Nephron (organoid): ENCODE results near the gene PSEN2.

Experiments used
- H3K27ac Mint-ChIP-seq, 3 experiments: 2 replicates each; pipeline ENCODE4 v1.8.0; 2020; ENCODE audit warnings: mixed read lengths in 3 of 3, mild to moderate bottlenecking in 2 of 3, moderate library complexity in 1 of 3
- H3K27me3 Mint-ChIP-seq: 2 replicates; pipeline ENCODE4 v1.8.0; 2021; ENCODE audit warnings: low read depth, mild to moderate bottlenecking, moderate library complexity, mixed read lengths
- H3K36me3 Mint-ChIP-seq: 2 replicates; pipeline ENCODE4 v1.8.0; 2020; ENCODE audit warnings: low read depth, mixed read lengths
- H3K4me1 Mint-ChIP-seq: 2 replicates; pipeline ENCODE4 v1.8.0; 2020; ENCODE audit warnings: mixed read lengths
- H3K4me3 Mint-ChIP-seq, 3 experiments: 2 replicates each; pipeline ENCODE4 v1.8.0; 2020; ENCODE audit warnings: mild to moderate bottlenecking in 3 of 3, mixed read lengths in 3 of 3, moderate library complexity in 2 of 3
- H3K9me3 Mint-ChIP-seq: 2 replicates; pipeline ENCODE4 v1.8.0; 2020; ENCODE audit warnings: mixed read lengths
- TF ChIP-seq, protein P1 (sequence below), 3 experiments: fragments of 200-600 bp; sonication (generic); IDR thresholded peaks; one replicate each; pipeline ENCODE4 v1.5.0; 2021; ENCODE audit warnings: antibody characterized with exemption in 3 of 3; ENCODE audit not compliant: unreplicated experiment in 3 of 3

Gene PSEN2

DNA sequence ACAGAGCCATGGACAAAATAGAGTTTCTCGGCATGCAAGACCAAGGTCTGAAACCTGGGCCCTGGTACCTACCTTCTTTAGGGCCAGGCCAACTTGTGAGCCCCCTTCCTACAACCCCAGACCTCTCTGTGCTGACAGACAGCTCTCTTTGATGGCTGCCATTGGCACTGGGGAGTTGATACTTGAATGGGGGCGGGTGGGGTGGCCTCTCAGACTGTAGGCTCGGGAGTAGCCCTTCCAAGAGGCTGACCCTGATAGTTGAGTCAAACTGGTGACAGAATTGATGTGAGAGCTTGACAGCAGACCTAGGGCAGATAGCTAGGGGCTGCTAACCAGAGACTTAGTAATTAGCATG is 44.7 kb upstream of the PSEN2 start:
- Mint-ChIP-seq H3K9me3 (peaks cover 3% of the 10 kb centered on the region), H3K4me3 (no peak overlapping the region), H3K27ac (no peak overlapping the region), H3K27me3 (peaks cover 10% of the 10 kb centered on the region), H3K36me3 (no peaks in the 10 kb centered on the region), H3K4me1 (peaks cover 43% of the 10 kb centered on the region)
- TF ChIP-seq, protein P1, sequence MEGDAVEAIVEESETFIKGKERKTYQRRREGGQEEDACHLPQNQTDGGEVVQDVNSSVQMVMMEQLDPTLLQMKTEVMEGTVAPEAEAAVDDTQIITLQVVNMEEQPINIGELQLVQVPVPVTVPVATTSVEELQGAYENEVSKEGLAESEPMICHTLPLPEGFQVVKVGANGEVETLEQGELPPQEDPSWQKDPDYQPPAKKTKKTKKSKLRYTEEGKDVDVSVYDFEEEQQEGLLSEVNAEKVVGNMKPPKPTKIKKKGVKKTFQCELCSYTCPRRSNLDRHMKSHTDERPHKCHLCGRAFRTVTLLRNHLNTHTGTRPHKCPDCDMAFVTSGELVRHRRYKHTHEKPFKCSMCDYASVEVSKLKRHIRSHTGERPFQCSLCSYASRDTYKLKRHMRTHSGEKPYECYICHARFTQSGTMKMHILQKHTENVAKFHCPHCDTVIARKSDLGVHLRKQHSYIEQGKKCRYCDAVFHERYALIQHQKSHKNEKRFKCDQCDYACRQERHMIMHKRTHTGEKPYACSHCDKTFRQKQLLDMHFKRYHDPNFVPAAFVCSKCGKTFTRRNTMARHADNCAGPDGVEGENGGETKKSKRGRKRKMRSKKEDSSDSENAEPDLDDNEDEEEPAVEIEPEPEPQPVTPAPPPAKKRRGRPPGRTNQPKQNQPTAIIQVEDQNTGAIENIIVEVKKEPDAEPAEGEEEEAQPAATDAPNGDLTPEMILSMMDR (IDR thresholded peaks at IDR 0.05; ENCODE audit: unreplicated experiment in 3 of 3), result no peak

DNA sequence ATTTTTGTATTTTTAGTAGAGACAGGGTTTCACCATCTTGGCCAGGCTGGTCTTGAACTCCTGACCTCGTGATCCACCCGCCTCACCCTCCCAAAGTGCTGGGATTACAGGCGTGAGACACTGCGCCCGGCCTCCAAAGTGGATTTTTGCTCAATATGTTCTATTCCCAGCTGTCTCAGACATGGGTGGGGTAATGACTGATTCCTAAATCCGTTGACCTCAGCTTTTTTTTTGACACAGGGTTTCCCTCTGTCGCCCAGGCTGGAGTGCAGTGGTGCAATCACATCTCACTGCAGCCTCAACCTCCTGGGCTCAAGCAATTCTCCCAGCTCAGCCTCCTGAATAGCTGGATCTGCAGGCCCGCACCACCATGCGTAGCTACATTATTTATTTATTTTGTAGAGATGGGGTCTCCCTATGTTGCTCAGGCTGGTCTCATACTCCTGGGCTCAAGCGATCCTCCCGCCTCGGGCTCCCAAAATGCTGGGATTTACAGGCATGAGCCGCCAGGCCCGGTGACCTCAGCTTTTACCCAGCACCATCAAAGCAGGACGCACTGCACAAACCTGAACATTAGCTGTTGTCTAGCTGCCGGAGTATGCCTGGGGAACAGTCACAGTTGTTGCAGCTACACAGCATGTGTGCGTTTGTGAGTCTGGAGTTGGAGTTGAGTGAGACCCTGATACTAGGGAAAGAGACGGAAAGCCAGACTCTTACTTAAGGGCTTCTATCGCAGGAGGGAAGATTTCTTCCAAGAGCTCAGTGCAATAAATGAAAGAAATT is 43.7 kb upstream of the PSEN2 start:
- H3K27ac Mint-ChIP-seq, result peak overlapping the region; percentile 66 to 97 (median 78)
- H3K36me3 Mint-ChIP-seq, result no peaks in the 10 kb centered on the region
- TF ChIP-seq, protein P1 (IDR thresholded peaks at IDR 0.05; ENCODE audit: unreplicated experiment in 3 of 3), result no peak
- peaks cover 3% of the 10 kb centered on the region for H3K9me3 Mint-ChIP-seq
- H3K4me1 Mint-ChIP-seq, result peaks cover 36% of the 10 kb centered on the region
- H3K4me3 Mint-ChIP-seq, result no peak overlapping the region
- H3K27me3 Mint-ChIP-seq, result peaks cover 10% of the 10 kb centered on the region

DNA sequence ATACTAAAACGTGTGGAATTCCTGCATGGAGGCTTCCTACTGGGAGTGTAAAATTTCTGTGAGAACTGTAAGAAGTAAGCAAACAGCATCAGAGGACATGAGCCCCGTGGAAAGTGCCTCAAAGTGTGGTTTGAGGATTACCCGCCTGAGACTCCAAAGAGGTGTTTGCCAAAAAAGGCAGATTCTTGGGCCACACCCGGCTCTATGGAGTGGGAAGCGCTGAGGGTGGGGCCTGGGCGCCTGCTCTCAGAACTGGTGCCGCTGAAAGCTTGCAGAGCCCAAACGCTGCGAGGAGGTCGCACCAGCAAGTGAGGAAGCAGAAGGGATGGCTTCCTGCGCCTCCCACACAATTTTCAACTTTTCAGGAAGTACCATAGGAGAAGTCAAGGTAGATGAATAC is 43.0 kb upstream of the PSEN2 start:
- no peak overlapping the region for H3K4me3 Mint-ChIP-seq
- H3K4me1 Mint-ChIP-seq, result peaks cover 31% of the 10 kb centered on the region
- no peaks in the 10 kb centered on the region for H3K36me3 Mint-ChIP-seq
- peaks cover 3% of the 10 kb centered on the region for H3K9me3 Mint-ChIP-seq
- peak overlapping the region; percentile 66 to 97 (median 78) for H3K27ac Mint-ChIP-seq
- H3K27me3 Mint-ChIP-seq, result peaks cover 10% of the 10 kb centered on the region
- TF ChIP-seq, protein P1 (IDR thresholded peaks at IDR 0.05; ENCODE audit: unreplicated experiment in 3 of 3), result no peak

DNA sequence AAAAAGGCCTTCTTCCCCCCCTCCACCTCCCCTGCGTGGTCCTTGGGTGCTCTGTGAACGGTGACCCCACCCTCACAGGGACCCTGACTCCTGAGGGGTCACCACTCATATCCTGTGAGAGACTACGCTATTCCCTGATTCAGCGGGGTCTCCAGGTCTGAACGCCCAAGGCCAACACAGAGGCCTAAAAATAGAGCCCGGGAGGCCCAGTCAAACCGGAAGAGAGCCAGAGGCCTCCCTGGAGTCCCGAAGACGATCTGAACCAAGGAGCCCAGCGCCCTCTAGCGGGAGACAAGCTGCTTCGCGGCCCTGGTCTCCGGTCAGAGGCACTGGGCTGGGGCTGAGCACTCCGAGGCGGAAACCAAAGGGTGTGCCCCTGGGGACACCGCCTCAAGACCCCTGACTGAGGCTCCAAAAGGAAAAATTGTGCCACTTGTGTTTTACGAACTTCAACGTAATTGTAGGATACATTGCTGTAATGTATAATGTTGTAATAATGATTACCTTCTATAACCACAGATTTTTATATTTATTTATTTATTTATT is 42.4 kb upstream of the PSEN2 start:
- peaks cover 31% of the 10 kb centered on the region for H3K4me1 Mint-ChIP-seq
- H3K36me3 Mint-ChIP-seq, result no peaks in the 10 kb centered on the region
- H3K27ac Mint-ChIP-seq, result peak overlapping the region; percentile 70 to 97 (median 78)
- TF ChIP-seq, protein P1 (IDR thresholded peaks at IDR 0.05; ENCODE audit: unreplicated experiment in 3 of 3), result peak; percentile 85 to 95 (median 88)
- peak overlapping the region in 1 of 3 experiments; percentile 53 for H3K4me3 Mint-ChIP-seq
- H3K27me3 Mint-ChIP-seq, result peaks cover 10% of the 10 kb centered on the region
- peaks cover 3% of the 10 kb centered on the region for H3K9me3 Mint-ChIP-seq

DNA sequence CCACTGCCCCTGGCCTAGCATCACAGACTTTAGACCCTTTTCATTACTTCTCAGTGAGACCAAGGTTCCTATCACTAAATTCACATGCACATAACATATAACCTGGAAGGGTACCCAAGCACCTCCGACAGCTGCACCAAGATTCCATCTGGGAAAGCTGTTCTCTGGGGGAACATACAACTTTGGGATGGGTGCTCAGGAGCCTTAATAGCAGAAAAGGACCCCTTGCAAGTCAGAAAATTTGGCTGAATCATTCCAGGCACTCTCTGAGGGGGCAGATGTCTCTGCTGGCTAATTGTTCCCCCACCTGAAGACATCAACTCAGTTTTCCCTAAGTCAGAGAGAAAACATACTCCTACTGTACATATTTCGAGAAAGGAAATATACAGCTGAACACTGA is 41.3 kb upstream of the PSEN2 start:
- TF ChIP-seq, protein P1 (IDR thresholded peaks at IDR 0.05; ENCODE audit: unreplicated experiment in 3 of 3), result no peak
- Mint-ChIP-seq H3K27ac (no peak overlapping the region), H3K4me1 (peaks cover 31% of the 10 kb centered on the region), H3K27me3 (peaks cover 15% of the 10 kb centered on the region), H3K4me3 (no peak overlapping the region), H3K9me3 (no peaks in the 10 kb centered on the region), H3K36me3 (no peaks in the 10 kb centered on the region)

DNA sequence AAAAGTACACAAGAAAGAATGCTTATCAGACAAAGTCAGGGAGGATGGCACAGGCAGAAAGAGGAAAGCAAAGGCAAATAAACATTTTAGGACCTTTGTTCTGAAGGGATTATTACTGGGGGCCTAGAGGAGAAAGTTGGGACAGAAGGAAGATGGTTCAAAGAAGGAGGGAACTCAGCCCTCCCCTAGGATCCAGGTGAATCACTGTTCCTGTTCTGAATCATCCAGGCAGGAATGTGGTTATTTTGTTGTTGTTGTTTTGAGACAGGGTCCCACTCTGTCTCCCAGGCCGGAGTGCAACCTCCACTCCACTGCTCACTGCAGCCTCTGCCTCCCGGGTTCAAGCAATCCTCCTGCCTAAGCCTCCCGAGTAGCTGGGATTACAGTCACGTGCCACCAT is 38.5 kb upstream of the PSEN2 start:
- no peaks in the 10 kb centered on the region for H3K9me3 Mint-ChIP-seq
- no peak overlapping the region for H3K4me3 Mint-ChIP-seq
- peaks cover 10% of the 10 kb centered on the region for H3K27me3 Mint-ChIP-seq
- TF ChIP-seq, protein P1 (IDR thresholded peaks at IDR 0.05; ENCODE audit: unreplicated experiment in 3 of 3), result no peak
- no peak overlapping the region for H3K27ac Mint-ChIP-seq
- H3K4me1 Mint-ChIP-seq, result peaks cover 13% of the 10 kb centered on the region
- no peaks in the 10 kb centered on the region for H3K36me3 Mint-ChIP-seq
